DMS153 treated with DMSO at 0.1 percent for 48 hours (cell line): ENCODE measurements around the gene NUDT14.

Experiments used
- DNase-seq: peaks from one replicate; lab custom pipeline; 2025; ENCODE audit not compliant: unreplicated experiment; lab: John Stamatoyannopoulos, UW

The NUDT14 gene

DNA sequence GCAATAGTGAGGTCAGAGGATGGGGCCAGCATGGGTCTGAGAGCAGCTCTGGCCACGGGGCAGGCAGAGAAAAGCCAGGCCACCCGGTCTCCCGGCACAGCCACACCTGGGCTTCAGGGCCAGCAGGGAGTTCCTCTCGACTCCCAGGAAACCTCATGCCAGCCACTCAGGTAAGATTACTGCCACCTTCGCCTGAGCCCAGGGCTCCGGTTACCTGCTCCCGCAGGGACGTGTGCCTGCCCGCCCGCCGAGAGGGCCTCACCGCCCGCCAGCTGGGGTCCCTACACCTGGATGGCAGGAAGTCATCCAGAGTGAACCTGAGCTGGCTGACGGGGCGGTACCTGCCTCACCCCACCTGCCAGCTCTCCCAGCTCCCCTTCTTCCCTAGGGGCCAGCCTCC is 19.8 kb downstream of the NUDT14 start:
- DNase-seq: peak; percentile 38

DNA sequence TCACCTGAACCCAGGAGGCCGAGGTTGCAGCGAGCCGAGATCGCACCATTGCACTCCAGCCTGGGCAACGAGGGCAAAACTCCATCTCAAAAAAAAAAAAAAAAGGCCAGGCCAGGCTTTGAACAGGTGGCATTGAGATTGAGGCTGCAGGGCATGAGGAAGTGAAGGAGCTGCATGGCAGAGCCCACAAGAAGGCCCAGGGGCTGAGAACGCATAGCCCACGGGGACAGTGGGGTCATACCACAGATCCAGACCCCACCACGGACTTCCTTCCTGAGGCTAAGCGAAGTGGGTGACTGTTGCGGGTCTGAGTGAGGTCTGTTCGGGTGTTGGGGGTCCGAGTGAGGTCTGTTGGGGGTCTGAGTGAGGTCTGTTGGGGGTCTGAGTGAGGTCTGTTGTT is 20.3 kb downstream of the NUDT14 start:
- DNase-seq: no peak

DNA sequence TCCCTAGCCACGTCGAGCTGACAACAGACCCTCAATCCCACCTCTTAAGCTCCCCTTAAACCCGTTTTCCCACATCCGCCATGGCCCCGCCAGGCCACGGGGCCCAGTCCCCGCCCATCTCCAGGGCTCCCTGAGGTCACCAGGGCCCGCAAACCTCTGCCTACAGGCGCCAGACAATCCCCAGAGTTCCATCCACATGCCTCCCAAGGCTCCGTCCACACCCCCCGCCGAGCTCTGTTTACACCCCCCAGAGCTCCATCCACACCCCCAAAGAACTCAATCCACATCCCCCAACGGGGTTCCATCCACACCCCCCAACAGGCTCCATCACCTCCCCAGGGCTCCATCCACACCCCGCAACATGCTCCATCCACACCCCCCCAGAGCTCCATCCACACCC is 21.8 kb downstream of the NUDT14 start:
- no peak for DNase-seq

DNA sequence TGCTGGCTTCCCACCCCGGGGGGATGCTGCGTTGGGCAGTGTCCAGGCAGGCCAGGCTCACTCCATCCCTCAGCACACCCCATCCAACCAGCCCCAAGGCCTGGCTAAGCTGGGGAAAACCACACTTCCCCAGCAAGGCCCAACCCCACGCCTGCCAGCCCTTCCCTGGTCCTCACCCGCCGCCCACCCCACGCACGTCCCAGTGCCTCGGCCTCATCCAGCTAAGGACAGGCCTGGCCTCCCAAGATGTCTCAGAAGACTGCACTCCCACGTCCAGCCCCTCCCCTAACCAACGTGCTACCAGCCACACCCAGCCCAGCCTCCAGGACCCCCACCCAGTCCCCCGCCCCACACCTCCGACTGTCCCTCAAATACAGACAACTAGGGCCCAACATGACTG is 22.3 kb downstream of the NUDT14 start:
- DNase-seq: no peak

DNA sequence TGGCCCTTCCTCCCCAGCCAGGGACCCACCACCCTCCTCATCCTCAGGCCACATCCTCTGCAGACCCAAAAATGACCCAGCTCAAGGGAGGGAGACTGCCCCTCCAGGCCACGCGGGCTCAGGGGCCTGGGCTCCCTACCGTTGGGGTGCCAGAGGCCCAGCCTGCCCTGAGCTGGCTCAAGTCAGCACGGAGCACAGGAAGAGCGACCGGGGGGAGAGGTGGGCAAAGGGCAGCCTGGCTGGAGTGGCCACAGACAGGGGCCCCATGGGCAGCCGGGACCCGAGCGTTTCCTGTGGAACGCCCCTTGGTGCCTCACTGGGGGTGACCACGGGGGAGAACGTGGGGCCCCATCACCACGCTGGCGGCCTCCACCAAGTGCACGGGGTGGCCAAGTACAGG is 23.2 kb downstream of the NUDT14 start:
- DNase-seq: no peak

DNA sequence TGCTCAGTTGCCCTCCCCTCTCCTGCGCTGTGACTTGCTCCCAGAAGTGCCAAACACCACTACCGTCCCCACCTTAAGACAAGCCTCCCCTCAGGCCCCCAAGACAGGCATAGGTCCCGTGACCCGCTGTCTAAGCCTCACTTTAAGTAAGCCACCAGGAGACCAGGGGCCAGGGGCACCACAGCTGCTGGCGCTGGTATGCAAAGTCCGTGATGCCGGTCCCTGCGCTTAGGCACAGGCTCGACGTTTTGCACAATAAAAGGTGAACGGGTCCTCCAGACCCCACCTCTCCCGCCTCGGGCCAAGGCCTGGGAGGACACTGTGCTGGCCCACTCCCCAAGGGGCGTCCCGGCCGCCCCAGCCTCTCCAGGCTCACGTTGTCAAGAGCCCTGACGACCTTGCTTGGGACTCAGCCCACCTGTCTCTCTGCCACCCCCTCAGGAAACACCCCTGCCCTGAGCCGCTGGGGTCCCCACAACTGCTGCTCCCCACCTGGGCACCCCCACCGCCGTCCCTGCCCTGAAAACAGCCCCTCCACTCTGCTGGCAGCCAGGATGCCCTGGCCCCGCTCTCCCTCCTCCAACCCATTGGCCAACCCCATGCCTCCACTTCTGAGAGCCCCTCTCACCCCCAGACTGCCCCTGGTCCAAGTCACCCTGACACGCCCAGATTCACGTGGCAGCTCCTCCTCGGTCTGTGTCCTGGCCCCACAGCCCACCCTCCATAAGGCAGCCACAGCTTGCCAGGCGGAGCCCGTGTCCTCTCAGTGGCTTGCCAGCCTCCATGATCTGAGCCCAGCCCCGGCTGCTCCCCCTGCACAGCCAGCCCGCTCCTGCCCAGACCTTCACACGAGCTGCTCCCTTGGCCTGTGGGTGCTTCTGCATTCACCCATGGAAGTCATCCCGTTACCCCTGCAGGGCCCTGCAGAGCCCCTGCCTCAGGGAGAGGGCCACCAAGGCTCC is 24.4 kb downstream of the NUDT14 start:
- DNase-seq: no peak

DNA sequence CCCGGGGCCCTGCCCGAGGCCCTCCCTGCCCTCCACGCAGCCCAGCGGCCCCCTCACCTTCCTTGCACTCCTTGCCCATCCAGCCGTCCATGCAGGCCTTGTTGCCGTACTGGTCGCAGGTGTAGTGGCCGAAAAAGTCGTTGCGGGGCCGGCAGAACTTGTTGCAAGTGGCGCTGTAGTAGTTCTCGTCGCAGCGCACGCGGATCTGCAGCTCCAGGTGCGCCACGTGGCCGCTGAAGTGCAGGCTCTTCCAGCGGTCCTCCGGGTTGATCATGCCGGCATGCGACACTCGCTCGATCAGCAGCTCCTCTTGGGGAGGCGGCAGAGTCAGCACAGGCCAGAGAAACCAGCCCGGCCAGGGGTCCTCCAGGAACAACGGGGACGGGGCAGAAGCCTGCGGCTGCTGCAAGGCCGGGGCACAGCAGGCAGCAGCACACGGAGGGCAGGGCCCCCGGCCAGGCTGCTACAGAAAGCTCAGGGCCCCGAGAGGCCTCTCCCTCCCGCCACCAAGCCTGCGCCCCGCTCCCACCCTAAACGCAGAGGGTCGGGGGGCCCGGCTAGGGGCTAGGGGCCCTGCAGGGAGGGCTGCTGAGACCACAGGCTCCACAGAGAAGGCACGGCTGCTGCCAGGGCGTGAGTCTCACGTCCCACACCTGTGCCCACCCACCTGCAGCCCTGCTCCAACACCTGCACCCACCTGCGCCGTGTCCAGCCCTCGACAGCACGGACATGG is 25.3 kb downstream of the NUDT14 start:
- DNase-seq: no peak

DNA sequence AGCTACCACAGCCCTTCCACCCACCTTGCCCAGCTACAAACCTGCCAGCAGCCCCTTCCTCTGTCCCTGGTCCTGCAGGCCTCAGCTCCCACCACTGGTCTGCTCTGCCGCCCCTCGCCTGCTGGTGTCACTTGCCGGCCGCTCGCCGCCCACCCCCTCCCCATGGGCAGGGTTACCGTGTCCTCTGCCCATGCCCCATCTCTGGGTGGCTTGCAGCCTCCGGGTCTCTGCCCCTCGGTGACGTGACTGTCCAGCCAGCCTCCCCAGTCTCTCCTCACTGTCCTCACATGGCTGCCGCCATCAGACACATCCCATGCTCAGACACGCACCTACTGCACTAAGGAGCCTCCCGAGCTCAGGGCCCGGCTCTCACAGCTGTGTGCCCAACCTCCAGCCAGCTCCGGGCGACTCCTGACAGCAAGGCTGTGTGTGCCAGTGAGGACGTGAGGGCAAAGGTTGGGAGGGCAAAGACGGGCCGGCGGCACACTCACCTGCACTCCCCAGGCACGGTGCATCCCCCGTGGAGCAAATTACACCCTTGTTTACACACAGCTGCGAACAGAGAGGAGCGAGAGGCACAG is 26.0 kb downstream of the NUDT14 start:
- DNase-seq: no peak

DNA sequence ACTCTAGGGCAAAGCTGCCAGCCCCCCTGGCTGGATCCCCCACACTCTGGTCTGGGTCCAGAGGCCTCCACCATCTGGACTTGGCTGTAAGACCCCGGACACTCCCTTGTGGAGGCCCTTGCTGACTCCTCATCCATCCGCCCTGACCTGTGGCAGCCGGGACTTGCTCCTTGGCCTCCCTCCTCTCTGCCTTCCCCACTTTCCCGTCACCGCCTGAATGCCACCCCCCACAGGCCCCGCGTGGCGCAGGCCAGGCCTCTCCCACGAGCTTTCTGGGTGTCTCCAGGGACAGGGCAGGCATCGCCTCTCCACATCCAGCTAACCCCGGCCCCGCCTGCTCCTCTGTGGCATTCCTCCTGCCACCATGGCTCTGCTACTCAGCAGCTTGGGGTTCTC is 26.6 kb downstream of the NUDT14 start:
- no peak for DNase-seq

DNA sequence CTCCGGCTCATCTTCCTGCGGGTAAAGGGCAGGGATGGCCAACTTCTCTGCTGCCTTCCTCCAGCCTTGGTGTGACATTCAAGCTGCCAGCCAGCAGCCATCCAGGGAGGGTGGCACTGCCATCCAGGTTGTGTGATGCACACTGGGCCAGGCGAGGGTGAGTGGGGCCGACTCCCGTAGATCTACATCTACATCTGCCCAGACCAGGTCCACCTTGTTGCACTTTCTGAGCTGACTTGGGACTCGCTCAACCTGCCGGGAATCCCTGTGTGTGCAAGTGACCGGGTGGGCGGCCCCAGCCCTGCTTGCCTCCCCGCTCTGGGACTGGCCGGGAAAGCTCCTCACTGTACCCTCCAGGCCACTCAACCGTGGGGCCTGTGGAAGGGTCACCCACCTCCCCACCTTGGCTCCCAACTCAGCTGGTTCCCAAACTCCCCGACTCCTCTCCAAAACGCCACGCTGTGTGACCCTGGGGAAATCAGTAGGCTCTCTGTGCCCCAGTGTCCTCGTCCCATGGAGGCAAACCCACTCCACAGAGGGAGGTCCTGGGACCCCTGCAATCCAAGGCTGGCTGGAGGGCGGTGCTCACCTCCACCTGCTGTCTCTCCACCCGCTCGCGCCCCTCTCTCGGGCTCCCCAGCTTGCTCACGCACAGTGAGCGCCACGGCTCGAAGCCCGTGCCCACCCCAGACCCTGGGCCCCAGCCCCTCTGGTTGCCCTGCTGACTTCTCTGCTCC is 27.2 kb downstream of the NUDT14 start:
- no peak for DNase-seq

DNA sequence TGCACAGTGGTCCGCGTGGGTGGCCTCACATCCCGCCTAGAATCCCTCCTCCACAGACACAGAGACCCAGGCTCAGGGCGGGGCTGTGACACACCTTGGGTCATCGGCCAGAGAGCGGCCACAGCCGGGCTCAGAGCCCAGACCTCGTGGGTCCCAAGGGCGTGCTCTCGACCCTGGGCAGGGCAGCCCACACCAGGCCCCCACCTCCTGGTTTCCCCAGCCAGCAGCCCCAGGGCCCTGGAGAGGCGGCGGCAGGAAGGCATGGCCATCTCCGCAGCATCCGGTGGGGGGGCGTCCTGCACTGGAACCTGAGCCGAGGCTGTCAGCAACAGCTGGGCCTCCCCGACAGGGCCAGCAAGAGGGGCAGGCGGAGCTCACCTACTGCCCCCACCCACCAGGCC is 27.8 kb downstream of the NUDT14 start:
- DNase-seq: no peak

DNA sequence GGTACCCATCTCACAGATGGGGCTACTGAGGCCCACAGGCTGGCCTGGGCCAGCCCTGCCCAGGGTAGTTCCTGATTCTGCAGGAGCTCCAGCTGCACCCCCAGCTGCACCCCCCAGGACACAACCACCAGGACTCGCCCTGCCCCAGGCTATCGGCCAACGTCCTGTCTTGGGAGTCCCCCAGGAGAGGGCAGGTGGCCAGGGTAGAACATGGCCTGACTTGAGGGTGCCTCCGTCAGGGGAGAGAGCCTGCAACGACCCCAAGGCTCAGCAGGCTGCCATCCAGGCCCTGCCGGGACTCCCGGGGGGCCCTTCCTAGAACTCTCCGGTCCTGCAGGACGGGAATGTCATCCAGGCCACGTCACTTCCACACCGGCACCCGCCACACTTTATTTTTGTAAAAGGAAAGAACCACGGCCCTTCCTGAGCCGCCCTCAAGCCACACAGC is 28.3 kb downstream of the NUDT14 start:
- DNase-seq: no peak

DNA sequence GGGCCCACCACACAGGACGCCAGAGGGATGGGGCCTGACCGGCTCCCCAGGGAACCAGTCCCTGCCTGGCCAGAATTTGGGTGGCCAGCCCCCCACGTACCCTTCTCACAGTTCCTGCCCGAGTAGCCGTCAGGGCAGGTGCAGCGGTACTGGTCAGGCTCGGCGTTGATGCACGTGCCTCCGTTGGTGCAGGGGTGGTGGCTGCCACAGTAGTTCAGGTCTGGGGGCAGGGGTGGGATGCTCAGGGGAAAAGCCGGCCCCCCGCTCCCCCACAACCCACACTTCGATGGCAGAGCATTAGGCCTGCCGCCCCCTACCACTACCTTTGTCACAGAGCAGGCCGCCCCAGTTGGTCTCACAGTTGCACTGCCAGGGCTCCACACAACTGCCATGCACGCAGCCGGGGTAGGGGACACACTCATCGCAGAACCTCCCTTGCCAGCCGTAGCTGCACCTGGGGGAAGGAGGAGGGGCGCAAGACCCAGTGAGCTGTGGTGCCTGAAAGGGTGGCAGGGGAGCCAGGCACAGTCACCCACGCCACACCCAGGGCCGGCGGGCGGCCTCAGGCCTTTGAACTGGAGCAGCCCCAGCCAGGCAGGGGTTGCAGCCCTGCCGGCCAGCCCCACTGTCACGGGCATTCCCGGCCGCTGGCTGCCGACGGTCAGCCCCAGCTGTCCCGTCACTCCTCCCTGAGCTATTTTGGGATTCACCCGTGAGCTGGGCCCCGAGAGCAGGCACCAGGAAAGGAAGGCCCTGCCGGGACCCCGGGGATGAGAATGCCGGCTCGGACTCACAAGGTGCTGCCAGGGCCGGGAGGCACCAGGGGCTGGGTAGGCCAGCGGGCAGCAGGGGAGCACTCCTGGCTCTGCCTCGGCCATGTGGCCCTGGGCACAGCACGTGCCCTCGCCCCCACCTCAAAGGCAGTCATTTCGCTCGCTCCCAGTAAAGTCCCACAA is 29.0 kb downstream of the NUDT14 start:
- DNase-seq: no peak

DNA sequence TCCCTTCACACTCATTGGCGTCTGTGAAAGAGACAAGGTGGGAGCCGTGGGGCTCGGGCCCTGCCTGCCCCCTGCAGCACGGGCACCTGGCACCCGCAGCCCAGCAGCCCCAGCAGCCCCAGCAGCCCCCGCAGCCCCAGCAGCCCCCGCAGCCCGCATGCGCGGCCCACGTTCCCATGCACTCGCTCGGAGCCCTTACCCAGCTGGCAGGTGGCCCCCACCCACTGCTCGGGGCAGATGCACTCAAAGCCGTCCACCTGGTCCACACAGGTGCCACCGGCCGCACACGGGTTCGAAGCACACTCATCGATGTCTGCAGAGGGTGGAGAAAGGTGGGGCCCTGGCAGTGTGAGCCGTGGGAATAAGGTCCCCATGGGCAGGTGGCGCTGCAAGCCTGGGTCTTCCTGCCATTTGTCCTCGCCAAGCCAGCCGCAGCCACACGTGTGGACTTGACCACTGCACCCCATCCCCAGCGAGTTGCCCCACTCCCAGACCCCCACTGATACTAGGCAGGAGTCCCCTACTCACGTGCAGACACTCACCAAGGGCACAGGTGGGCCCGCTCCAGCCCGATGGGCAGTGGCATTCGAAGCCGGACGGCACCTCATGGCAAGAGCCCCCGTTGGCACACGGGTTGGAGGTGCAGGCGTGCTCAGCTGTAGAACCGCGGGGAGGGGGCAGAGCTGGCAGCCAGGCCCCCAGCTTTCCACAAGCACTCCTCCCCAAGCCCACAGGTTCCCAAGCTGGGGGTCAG is 29.9 kb downstream of the NUDT14 start:
- no peak for DNase-seq

DNA sequence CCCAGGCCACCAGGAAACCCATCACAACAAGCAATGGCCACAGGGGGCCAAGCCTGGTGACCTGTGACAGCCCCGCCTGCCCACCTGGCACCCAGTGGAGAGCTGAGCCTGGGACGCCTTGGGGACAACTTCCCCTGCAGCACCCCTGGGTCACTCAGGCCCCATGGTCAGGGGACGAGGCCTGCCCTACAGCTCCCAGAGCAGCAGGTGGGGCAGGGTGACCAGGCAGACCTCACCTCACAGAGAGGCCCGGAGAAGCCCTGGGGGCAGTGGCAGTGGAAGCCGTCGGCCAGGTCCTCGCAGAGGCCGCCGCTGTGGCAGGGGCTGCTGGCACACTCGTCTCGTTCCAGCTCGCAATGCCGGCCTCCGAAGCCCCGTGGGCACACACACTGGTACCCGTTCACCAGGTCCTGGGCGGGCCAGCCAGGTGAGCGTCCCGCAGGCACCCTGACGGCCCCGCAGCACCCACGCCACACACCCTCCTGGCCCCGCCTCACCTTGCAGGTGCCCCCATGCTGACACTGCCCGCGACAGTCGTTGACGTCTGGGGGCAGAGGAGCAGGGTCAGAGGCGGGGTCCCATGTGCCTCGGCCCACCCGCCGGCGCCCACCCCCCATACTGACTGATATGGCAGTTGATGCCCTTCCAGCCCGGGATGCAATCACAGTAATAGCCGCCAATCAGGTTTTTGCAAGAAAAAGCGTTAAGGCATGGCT is 30.6 kb downstream of the NUDT14 start:
- DNase-seq: no peak

DNA sequence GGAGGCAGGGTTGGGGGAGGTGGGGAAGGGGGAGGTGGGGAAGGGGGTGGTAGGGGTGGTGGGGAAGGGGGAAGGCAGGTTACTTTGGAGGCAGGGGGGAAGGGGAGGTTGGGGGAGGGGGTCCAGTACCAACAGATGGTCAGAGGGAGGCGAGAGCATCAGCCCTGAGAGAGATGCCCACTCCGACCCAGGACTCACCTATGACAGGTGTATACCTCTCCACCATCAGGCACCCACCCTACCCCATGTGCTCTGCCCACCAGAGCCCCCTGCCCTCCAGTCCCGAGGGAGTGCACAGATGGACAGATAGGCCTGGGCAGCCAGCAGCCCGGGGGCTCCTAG is 31.1 kb downstream of the NUDT14 start:
- DNase-seq: no peak

DNA sequence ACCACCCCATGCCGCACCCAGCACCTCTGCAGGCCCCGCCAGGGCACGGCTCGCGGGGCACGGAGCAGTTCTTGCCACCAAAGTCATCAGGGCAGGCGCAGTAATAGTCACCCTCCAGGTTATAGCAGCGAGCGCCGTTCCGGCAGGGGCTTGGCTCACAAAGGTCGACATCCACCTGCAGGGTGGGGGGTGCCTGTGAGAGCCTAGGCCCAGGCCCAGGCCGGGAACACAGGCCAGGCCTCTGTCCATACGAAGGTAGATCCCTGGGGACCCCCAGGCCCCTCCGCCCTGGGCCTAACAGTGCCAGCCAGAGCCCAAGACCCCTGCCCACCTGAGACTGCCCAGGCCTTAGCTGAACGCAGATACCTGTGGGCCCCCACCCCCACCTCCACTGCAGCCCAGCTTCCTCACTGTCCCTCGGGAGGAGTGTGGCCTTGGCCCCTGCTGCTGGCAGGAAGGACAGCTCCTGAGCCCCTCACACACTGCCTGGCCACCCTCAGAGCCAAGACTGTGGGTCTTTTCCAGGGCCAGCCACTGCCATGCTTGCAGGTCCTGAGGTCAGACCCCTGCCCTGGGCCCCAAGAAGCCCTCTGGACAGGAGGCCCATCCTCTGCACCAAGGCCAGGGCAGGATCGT is 31.8 kb downstream of the NUDT14 start:
- DNase-seq: no peak

DNA sequence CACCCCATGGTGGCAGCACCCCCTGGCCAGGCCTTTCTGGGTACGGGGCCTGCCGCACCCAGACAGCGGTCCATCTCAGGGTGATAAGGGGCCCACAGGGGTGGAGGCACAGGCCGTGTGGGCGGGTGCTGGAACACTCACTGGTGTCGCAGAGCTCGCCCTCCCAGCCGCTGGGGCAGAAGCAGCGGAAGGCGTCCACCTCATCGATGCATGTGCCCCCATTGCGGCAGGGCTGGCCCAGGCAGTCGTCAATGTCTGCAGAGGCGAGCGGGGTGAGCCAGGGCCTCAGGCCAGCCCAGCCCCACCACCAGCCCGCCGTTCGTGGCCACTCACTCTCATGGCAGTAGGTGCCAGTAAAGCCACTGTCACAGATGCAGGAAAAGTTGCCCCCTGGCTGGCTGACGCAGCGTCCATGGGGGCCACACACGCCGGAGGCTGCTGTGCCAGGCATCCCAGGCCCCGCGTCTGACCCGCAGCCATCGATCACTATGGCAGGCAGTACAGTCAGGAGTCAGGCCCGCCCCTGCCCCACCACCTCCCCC is 32.4 kb downstream of the NUDT14 start:
- no peak for DNase-seq
